Neutrophil (primary cell): ENCODE measurements around the gene CRMP1.

Experiments used
- H3K27ac ChIP-seq: fragments of 200-600 bp; sonication (generic); 2 replicates; pipeline ENCODE4 v1.5.1; 2016; ENCODE audit warnings: mild to moderate bottlenecking, moderate library complexity
- H3K27me3 ChIP-seq: fragments of 200-600 bp; sonication (generic); 2 replicates; pipeline ENCODE4 v1.6.0; 2016; ENCODE audit warnings: mild to moderate bottlenecking
- H3K36me3 ChIP-seq: fragments of 200-600 bp; sonication (generic); 2 replicates; pipeline ENCODE4 v1.5.1; 2017
- H3K4me1 ChIP-seq, 2 experiments: fragments of 200-600 bp in 1 of 2; sonication (generic) in 1 of 2; 1 replicate in 1 of 2; 2 replicates in 1 of 2; pipeline versions ENCODE4 v1.5.1 to v1.6.1; 2013 to 2016; ENCODE audit warnings: low read depth in 1 of 2, low read length in 1 of 2, mild to moderate bottlenecking in 1 of 2, moderate library complexity in 1 of 2; ENCODE audit not compliant: control insufficient read depth in 1 of 2, insufficient read depth in 1 of 2
- H3K4me3 ChIP-seq, 2 experiments: fragments of 200-600 bp in 1 of 2; sonication (generic) in 1 of 2; 1 replicate in 1 of 2; 2 replicates in 1 of 2; pipeline ENCODE4 v1.5.1; 2013 to 2016; ENCODE audit warnings: low read depth in 1 of 2, low read length in 1 of 2, mild to moderate bottlenecking in 1 of 2, moderate library complexity in 1 of 2
- H3K9me3 ChIP-seq: fragments of 200-600 bp; sonication (generic); 2 replicates; pipeline ENCODE4 v1.5.1; 2016
- CTCF ChIP-seq: fragments of 200-600 bp; sonication (generic); IDR thresholded peaks from 2 replicates; pipeline ENCODE4 v1.5.1; 2016; ENCODE audit warnings: antibody characterized with exemption

CRMP1 gene

GRCh38 chr4:5870701-5871100 is 22.2 kb downstream of the CRMP1 start:
- Histone ChIP-seq H3K36me3 (no peaks in the 10 kb centered on the region), H3K27me3 (peaks cover 55% of the 10 kb centered on the region), H3K4me3 (no peak overlapping the region), H3K27ac (no peak overlapping the region), H3K4me1 (no peaks in the 10 kb centered on the region), H3K9me3 (no peaks in the 10 kb centered on the region)
- no peak for TF ChIP-seq CTCF

- H3K4me3 ChIP-seq = no peak overlapping the region
- TF ChIP-seq CTCF = no peak
- H3K9me3 ChIP-seq = no peaks in the 10 kb centered on the region
- H3K27ac ChIP-seq = no peak overlapping the region
- peaks cover 57% of the 10 kb centered on the region for H3K27me3 ChIP-seq
- no peaks in the 10 kb centered on the region for H3K4me1 ChIP-seq
- no peaks in the 10 kb centered on the region for H3K36me3 ChIP-seq
Observed at GRCh38 chr4:5869966-5870619, 22.8 kb downstream of the CRMP1 start.

GRCh38 chr4:5867866-5868265 is 25.0 kb downstream of the CRMP1 start:
- Histone ChIP-seq H3K27me3 (peaks cover 70% of the 10 kb centered on the region), H3K27ac (no peak overlapping the region), H3K9me3 (no peaks in the 10 kb centered on the region), H3K4me1 (no peaks in the 10 kb centered on the region), H3K36me3 (no peaks in the 10 kb centered on the region), H3K4me3 (no peak overlapping the region)
- TF ChIP-seq CTCF = no peak

GRCh38 chr4:5866841-5867813 is 25.8 kb downstream of the CRMP1 start:
- Histone ChIP-seq H3K9me3 (no peaks in the 10 kb centered on the region), H3K27me3 (peaks cover 71% of the 10 kb centered on the region), H3K36me3 (no peaks in the 10 kb centered on the region), H3K4me3 (no peak overlapping the region), H3K27ac (no peak overlapping the region), H3K4me1 (no peaks in the 10 kb centered on the region)
- TF ChIP-seq CTCF = no peak

GRCh38 chr4:5865896-5866599 is 26.8 kb downstream of the CRMP1 start:
- TF ChIP-seq CTCF = no peak
- H3K27me3 ChIP-seq = peaks cover 63% of the 10 kb centered on the region
- H3K36me3 ChIP-seq = no peaks in the 10 kb centered on the region
- H3K4me3 ChIP-seq = no peak overlapping the region
- H3K27ac ChIP-seq = no peak overlapping the region
- no peaks in the 10 kb centered on the region for H3K9me3 ChIP-seq
- H3K4me1 ChIP-seq = no peaks in the 10 kb centered on the region
